Sciatic nerve (tissue), 2 donors: ENCODE data around the gene ATXN10. TPM values are rescaled to one million over a fixed set of nuclear protein-coding genes. Genes with fewer than 3 reads are reported as not detected.

ENCODE experiments used
- ATAC-seq: fragments of 200-7000 bp; cut with Tn5 transposase; one replicate; pipeline ENCODE4 v1.9.1; 2020; ENCODE audit warnings: mild to moderate bottlenecking, moderate library complexity
- DNase-seq: peaks from one replicate; pipeline ENCODE4 v3.0.0-alpha.2; 2020; ENCODE audit warnings: low spot score
- intact Hi-C: fragments of 100-400 bp; cut with DNase I; formaldehyde crosslinking; loops from one replicate; pipeline ENCODE4 v1.14.2; 2022
- total RNA-seq: library from RNA; stranded (reverse); fragmentation: NEBNext Ultra II Directional; extraction: Animal tissue kit (Norgen Biotek cat#: 25700); gene quantifications from one replicate; pipeline ENCODE4 v1.2.1, GENCODE V29; 2021
- donor health status: DM: no; HTN: no; CAD: no.
- donor health status: DM: no; HTN: no; CAD: no.

ATXN10 gene
- total RNA-seq, 1 donor from 2014 or later = 130 TPM

DNA sequence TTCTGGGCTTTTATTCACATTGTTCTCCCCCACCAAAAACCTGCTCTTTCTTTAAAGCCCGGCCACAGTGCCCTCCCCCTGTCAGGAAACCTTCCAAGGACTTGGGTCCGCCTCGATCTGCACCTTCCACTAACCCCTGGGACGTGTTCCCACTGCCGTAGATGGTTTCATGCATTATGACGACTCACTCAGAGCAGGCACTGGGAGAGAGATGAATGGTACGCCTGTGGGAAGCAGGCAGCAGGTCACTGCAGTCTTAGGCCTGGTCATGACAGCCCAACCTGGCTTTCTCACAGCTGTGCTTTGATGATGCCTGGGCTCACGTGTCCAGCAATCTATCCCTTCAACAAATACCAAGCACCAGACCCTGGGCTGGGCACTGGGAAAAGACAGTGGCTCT lies 189.6 kb downstream of the ATXN10 start:
- no peak for DNase-seq
- ATAC-seq = no peak
- intact Hi-C loops = no loop called here

GRCh38 chr22:45863981-45864751 lies 192.5 kb downstream of the ATXN10 start:
- intact Hi-C loops = no loop called here
- peak; percentile 58 for ATAC-seq
- peak; percentile 82 for DNase-seq

DNA sequence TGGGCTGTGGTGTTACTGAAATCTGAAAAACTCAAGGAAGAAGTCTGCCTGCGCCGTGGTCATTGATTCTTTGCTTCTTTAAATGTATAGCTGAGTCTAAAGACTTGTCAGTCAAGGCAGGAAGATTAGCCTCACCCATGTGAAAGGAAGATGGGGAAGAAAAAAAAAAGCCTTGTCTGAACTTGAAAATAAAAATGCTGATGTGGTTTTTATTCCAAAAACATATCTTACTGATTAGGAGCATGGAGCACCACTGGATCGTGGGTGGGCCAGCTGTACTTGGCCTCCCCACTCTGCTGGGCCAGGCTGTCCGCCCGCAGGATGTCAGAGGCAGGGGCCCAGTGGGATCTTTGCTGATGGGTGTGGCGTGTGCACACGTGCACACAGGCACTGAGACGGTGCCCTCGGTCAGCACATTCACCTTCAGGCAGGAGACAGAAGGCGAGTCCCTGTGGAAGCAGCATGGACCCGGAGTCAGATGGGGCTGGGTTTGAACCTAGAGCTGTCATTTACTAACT lies 193.4 kb downstream of the ATXN10 start:
- DNase-seq = no peak
- intact Hi-C loops = loop anchor here (5.0 kb wide), 1 partner anchor 218 kb away; no protein-coding TSS in a partner anchor
- no peak for ATAC-seq

GRCh38 chr22:45865561-45866125 lies 194.0 kb downstream of the ATXN10 start:
- intact Hi-C loops = loop anchor here (5.0 kb wide), 1 partner anchor 218 kb away; no protein-coding TSS in a partner anchor
- DNase-seq = no peak
- ATAC-seq = no peak

DNA sequence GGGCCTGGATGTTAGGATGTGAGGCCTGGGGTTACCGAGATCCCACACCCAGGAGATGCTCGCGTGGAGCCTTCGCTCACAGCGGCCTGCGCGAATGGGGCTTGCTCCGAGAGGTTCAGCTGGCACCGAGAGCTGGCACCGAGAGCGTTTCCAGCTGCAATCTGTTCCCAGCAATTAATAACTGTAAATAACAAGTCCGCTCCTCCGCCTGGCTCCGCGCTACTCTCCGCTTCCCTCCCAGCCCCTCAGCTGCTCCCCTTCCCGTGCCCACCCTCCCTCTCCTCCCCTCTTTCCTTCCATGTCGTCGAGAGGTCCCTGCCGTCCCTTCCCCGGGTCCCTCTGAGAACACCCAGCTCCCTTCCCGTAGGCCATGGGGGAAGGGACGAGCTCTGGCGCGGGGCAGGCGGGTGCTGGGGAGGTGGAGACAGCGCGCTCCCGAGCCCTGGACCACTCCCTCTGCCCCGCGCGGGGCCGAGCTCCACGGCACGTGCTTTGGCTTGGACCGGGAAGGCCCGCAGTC lies 194.6 kb downstream of the ATXN10 start:
- peak; percentile 38 for ATAC-seq
- intact Hi-C loops = loop anchor here (5.0 kb wide), 1 partner anchor 219 kb away; no protein-coding TSS in a partner anchor
- no peak for DNase-seq

GRCh38 chr22:45866646-45867117 lies 195.0 kb downstream of the ATXN10 start:
- ATAC-seq (no peak), DNase-seq (no peak)
- intact Hi-C loops = loop anchor here (5.0 kb wide), 1 partner anchor 219 kb away; no protein-coding TSS in a partner anchor

DNA sequence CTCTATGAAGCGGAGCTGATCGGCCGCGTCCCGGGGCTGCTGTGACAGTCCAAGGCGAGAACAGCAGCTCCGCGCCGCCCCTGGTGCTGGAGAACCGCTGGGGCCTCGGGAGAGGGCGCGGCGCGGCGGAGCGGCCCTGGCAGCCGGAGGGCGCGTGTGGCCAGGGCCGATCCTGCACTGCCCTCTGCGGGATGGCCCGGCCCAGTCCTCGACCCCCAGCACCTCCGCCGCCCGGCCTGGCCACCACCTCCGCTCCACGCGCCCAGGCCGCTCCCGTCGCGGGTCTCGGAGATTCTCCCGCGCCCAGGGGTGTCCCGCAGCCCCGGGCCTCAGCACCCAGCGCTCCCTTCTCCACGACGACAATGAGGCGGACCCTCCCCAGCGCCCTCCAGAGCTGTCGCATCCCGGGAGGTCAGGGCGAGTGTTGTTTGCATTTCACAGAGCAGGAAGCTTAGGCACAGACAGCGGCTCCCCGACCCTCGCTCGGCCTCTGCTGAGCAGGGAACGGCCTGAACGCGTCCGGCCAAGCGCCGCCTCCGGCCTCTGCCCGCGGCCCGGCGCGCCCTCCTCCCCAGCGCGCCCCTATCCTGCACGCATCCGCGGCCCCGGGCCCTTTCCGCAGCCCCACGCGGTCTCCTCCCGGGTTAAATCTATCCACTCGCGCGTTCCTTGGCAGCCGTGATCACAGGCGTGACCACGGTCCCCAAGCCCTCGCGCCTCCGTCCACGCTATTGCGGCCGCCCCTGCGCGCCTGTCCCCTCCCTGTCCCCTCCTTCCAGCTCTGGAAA lies 195.7 kb downstream of the ATXN10 start:
- intact Hi-C loops = loop anchor here (5.0 kb wide), 1 partner anchor 220 kb away; no protein-coding TSS in a partner anchor
- ATAC-seq = peak; percentile 48

DNA sequence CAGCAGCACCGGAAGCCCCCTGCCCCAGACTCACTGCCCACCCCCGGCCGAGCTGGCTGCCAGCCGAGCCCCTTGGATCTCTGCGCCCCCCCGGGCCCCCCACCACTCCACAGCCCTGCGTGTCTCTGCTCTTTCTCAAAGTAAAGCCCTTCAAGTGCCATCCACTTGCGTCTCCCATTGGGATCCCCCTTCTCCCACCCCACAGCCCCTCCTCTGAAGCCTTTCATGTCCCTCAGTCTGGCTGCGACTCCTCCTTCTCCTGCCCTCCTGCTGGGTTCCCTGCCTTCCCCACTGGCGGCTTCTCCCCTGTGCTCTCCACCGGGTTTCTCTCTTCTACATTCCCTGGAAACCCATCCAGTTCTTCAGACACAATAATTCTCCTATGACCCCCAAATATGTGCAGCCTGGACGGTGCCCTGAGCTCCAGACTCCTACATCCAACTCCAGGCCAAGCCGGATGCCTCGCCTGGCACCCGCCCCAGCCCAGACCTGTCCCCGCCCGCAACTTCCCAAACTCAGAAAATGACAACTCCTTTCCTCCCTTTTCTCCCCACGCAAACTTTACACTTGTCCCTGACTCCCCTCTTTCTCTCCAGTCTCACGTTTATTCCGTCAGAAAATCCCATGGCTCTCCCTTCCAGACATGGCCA lies 196.4 kb downstream of the ATXN10 start:
- DNase-seq = no peak

More for the DNA sequence above, 195.7 kb downstream of the ATXN10 start:
- DNase-seq = no peak

DNA sequence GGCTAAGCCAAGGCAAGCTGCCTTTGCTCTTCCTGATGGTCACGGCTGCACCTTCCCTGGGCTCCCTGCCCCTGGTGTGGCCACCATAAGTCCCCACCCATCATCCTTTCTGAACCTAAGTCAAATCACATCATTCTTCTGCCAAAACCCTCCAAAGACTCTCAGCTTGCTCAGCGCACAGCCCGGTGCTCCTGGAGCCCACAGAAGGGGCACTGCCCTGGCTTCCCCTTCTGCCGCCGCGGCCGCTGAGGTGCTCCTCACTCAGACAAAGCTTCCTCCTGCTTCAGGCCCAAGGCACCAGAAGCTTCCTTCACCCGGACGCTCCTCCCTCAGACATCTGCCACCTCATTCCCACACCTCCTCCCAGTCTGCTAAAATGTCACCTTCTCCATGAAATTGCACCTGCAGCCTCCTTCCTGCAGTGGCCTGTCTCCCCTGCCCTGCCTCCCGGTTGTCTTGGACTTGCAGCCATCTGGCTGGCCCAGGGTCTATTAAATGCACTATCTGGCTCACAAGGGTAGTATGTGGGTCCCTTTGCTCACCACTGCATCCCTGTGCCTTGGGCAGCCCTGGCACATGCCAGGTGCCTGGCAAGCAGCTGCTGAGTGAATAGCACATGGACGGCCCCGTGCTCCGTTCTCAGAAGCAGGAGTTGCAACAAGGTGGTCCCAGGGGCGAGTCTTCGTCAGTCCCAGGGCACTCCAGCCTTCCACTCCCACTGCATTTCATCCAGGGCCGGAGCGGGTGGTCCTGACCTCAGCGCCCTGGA lies 197.1 kb downstream of the ATXN10 start:
- DNase-seq (no peak), ATAC-seq (no peak)
- intact Hi-C loops = loop anchor here (5.0 kb wide), 1 partner anchor 221 kb away; no protein-coding TSS in a partner anchor

More for the DNA sequence above, 196.4 kb downstream of the ATXN10 start:
- no peak for ATAC-seq
- intact Hi-C loops = loop anchor here (5.0 kb wide), 1 partner anchor 221 kb away; no protein-coding TSS in a partner anchor

GRCh38 chr22:45869340-45869847 lies 197.8 kb downstream of the ATXN10 start:
- ATAC-seq (no peak), DNase-seq (no peak)
- intact Hi-C loops = loop anchor here (5.0 kb wide), 1 partner anchor 222 kb away; no protein-coding TSS in a partner anchor

- ATAC-seq (no peak), DNase-seq (no peak)
- intact Hi-C loops = no loop called here
Observed at GRCh38 chr22:45870011-45870410, 198.4 kb downstream of the ATXN10 start.

GRCh38 chr22:45871721-45872120 lies 200.1 kb downstream of the ATXN10 start:
- no peak for ATAC-seq
- no peak for DNase-seq
- intact Hi-C loops = no loop called here

- ATAC-seq (no peak), DNase-seq (no peak)
- intact Hi-C loops = no loop called here
Observed at GRCh38 chr22:45872659-45873263, 201.1 kb downstream of the ATXN10 start.

- DNase-seq = peak; percentile 45
- intact Hi-C loops = no loop called here
- ATAC-seq = no peak
Observed at GRCh38 chr22:45876136-45877035, 204.8 kb downstream of the ATXN10 start.

- DNase-seq = peak; percentile 14
- intact Hi-C loops = no loop called here
- ATAC-seq = no peak
Observed at GRCh38 chr22:45877036-45877380, 205.4 kb downstream of the ATXN10 start.

- peak; percentile 48 for DNase-seq
Observed at GRCh38 chr22:45877651-45878050, 206.0 kb downstream of the ATXN10 start.

More at GRCh38 chr22:45877651-45878050, 206.0 kb downstream of the ATXN10 start:
- no peak for ATAC-seq
- intact Hi-C loops = no loop called here
